ENCODE data around the gene FAM50B.
A peak's percentile ranks its signal among the peaks of the same experiment; 100 is the strongest.

FAM50B gene

GRCh38 chr6:3841066-3841454 is 8.1 kb upstream of the FAM50B start:
- H3K27ac ChIP-seq (ENCODE audit: extremely low read depth, low read depth, low read length): no peak overlapping the region

GRCh38 chr6:3841711-3842565 is 7.2 kb upstream of the FAM50B start:
- Histone ChIP-seq H3K27ac (ENCODE audit: extremely low read depth, low read depth, low read length) (no peak overlapping the region), H3K36me3 (ENCODE audit: control insufficient read depth in 2 of 2, insufficient read depth in 1 of 2, low read length in 2 of 2) (no peaks in the 10 kb centered on the region), H3K9me3 (ENCODE audit: control insufficient read depth, insufficient read depth, low read depth, low read length) (no peaks in the 10 kb centered on the region), H3K4me3 (ENCODE audit: low read depth, low read length) (no peak overlapping the region), H3K4me1 (ENCODE audit: control insufficient read depth, insufficient read depth, low read length) (peaks cover 6% of the 10 kb centered on the region)
- TF ChIP-seq ZNF341 (tag by site-specific recombination; IDR thresholded peaks at IDR 0.05; ENCODE audit: low read depth): 0 out of 2 replicates have a peak, but pooled peaks have one; percentile 30
- peak; percentile 93 for TF ChIP-seq BCL6B (tag by site-specific recombination; IDR thresholded peaks at IDR 0.05)
- TF ChIP-seq ZNF544 (tag by site-specific recombination; IDR thresholded peaks at IDR 0.05): no peak
- TF ChIP-seq PBX3 (CRISPR knock-in tag; IDR thresholded peaks at IDR 0.05): 0 out of 2 replicates have a peak, but pooled peaks have one; percentile 32
- ChIA-PET CTCF (interaction anchor here (0.6 to 2.0 kb wide), 10 partner anchors 7 to 713 kb away, joined by 3 to 15 read pairs (median 3); partner anchors contain the start of gene FAM50B), POLR2A (interaction anchor here (0.8 to 1.4 kb wide), 4 partner anchors 16 to 177 kb away, joined by 3 to 4 read pairs (median 3); no protein-coding TSS in a partner anchor)

More at GRCh38 chr6:3841066-3841454, 8.1 kb upstream of the FAM50B start:
- no peak overlapping the region for H3K4me3 ChIP-seq (ENCODE audit: low read depth, low read length)
- H3K36me3 ChIP-seq (ENCODE audit: control insufficient read depth in 2 of 2, insufficient read depth in 1 of 2, low read length in 2 of 2): no peaks in the 10 kb centered on the region
- peaks cover 6% of the 10 kb centered on the region for H3K4me1 ChIP-seq (ENCODE audit: control insufficient read depth, insufficient read depth, low read length)
- ChIA-PET CTCF (interaction anchor here (0.7 to 2.0 kb wide), 6 partner anchors 8 to 137 kb away, joined by 3 to 15 read pairs (median 5); partner anchors contain the start of gene FAM50B), POLR2A (interaction anchor here (0.9 to 1.4 kb wide), 2 partner anchors 16 to 92 kb away, joined by 3 to 4 read pairs; no protein-coding TSS in a partner anchor)
- TF ChIP-seq ZNF16 (tag by site-specific recombination; IDR thresholded peaks at IDR 0.05; ENCODE audit: low read depth) (no peak), ZBTB20 (tag by site-specific recombination; IDR thresholded peaks at IDR 0.05) (peak; percentile 23; the same call in 1 of the 2 replicates), ZNF19 (tag by site-specific recombination; IDR thresholded peaks at IDR 0.05; ENCODE audit: low read depth) (no peak)
- no peaks in the 10 kb centered on the region for H3K9me3 ChIP-seq (ENCODE audit: control insufficient read depth, insufficient read depth, low read depth, low read length)

DNA sequence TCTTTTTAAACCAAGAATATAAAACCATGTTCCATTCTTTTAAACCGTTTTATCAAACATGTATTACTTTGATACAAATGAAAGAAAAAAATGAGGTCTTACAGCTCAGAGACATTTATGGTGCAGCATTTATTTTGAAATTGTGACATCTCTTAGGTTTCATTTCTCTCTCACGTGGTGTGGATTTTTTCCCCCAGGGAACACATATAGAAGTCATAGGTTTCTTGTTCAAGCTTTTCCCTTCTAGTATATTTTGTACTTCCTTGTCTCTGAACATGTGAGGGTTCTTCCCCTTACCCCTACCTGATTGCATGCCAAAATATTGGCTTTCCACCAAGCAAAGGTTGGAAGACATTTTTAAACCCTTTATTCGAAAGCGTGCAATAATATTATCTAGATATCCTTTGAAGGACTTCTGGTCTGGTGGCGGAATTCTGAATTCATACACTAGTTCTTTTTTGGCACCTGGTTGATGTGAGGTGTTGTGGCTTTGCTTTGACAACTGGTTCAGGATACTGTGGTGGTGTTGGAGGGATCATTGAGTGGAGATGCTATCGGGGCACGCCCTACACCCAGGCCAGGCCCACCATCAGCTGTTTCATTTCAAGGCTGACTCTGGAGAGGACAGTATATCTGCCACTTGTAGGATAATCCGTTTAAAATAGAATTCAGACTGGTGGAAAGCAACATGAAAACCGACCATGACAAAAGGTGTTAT is 5.6 kb upstream of the FAM50B start:
- no peak overlapping the region for H3K27ac ChIP-seq (ENCODE audit: extremely low read depth, low read depth, low read length)
- POLR2A ChIA-PET: no interaction called here
- CTCF ChIA-PET: no interaction called here
- no peak overlapping the region for H3K4me3 ChIP-seq (ENCODE audit: low read depth, low read length)
- H3K36me3 ChIP-seq (ENCODE audit: control insufficient read depth in 2 of 2, insufficient read depth in 1 of 2, low read length in 2 of 2): no peaks in the 10 kb centered on the region
- H3K9me3 ChIP-seq (ENCODE audit: control insufficient read depth, insufficient read depth, low read depth, low read length): no peaks in the 10 kb centered on the region
- TF ChIP-seq WT1 (tag by site-specific recombination; IDR thresholded peaks at IDR 0.05): no peak
- TF ChIP-seq ZNF311 (tag by site-specific recombination; IDR thresholded peaks at IDR 0.05; ENCODE audit: borderline replicate concordance): no peak
- TF ChIP-seq ZNF132 (tag by site-specific recombination; IDR thresholded peaks at IDR 0.05; ENCODE audit: borderline replicate concordance): no peak
- no peak for TF ChIP-seq ZNF416 (tag by site-specific recombination; IDR thresholded peaks at IDR 0.05)
- TF ChIP-seq ZNF707 (tag by site-specific recombination; IDR thresholded peaks at IDR 0.05): no peak
- TF ChIP-seq GLIS2 (tag by site-specific recombination; IDR thresholded peaks at IDR 0.05): no peak
- no peak for TF ChIP-seq ZNF510 (tag by site-specific recombination; IDR thresholded peaks at IDR 0.05; ENCODE audit: insufficient replicate concordance)
- no peak for TF ChIP-seq ZNF423 (tag by site-specific recombination; IDR thresholded peaks at IDR 0.05)
- TF ChIP-seq ZBTB17 (tag by site-specific recombination; IDR thresholded peaks at IDR 0.05): no peak
- no peak for TF ChIP-seq ZNF629 (tag by site-specific recombination; IDR thresholded peaks at IDR 0.05)
- TF ChIP-seq HOXA7 (CRISPR knock-in tag; IDR thresholded peaks at IDR 0.05; ENCODE audit: borderline replicate concordance): no peak
- no peak for TF ChIP-seq ZNF555 (tag by site-specific recombination; conservative IDR thresholded peaks at IDR 0.05)
- no peak for TF ChIP-seq ZNF777 (tag by site-specific recombination; IDR thresholded peaks at IDR 0.05; ENCODE audit: borderline replicate concordance)
- TF ChIP-seq ZNF335 (tag by site-specific recombination; conservative IDR thresholded peaks at IDR 0.05): no peak
- no peak for TF ChIP-seq ZNF26 (tag by site-specific recombination; IDR thresholded peaks at IDR 0.05)
- peaks cover 6% of the 10 kb centered on the region for H3K4me1 ChIP-seq (ENCODE audit: control insufficient read depth, insufficient read depth, low read length)
